Panc1 (cell line): ENCODE measurements around the gene ERGIC1.

Experiments used
- CTCF ChIP-seq: fragments of 450-650 bp; IDR thresholded peaks from 2 replicates; pipeline ENCODE4 v1.5.1; 2017; ENCODE audit warnings: mild to moderate bottlenecking
- REST ChIP-seq, 2 experiments: IDR thresholded peaks; 2 replicates each; pipeline ENCODE4 v1.6.1; 2011 to 2012; ENCODE audit warnings: low read depth in 2 of 2, control low read depth in 1 of 2, low read length in 1 of 2, mild to moderate bottlenecking in 1 of 2, moderate library complexity in 1 of 2; ENCODE audit not compliant: insufficient read depth in 1 of 2

GRCh38 chr5:172925336-172925948, 91.4 kb downstream of the ERGIC1 start:
- TF ChIP-seq CTCF (no peak), REST (IDR thresholded peaks at IDR 0.05; ENCODE audit: insufficient read depth in 1 of 2, low read depth in 2 of 2, low read length in 1 of 2) (no peak)
